PC-3 (cell line): ENCODE data around the gene HHAT.

Source experiments
- EZH2 ChIP-seq: fragments of 300-600 bp; sonication (generic); IDR thresholded peaks from one replicate; pipeline ENCODE4 v1.6.1; 2017; ENCODE audit warnings: antibody characterized with exemption, mild to moderate bottlenecking, low read length; ENCODE audit not compliant: unreplicated experiment
- TF ChIP-seq, protein P1 (sequence below): fragments of 300-600 bp; sonication (generic); conservative IDR thresholded peaks from 2 replicates; pipeline ENCODE4 v1.5.1; 2017; ENCODE audit warnings: antibody characterized with exemption, low read depth, mild to moderate bottlenecking, low read length

DNA sequence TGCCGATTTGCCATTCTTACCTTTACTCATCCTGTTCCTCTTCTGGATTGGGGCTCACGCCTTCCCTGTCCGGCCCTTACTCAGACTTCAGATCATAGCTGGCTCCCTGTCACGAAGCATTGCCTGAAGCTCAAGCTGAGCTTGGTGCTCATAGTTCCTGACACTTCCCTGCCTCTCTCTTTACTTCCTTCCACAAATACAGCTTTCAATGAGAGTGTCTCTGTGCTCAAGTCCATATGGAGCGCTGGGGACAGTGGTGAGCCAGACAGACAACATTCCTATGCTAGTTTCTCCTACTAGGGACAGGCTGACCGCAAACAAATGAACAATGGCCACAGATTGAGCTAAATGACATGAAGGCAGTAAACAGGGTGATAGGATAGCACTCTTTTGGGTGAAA, 38.1 kb downstream of the HHAT start:
- TF ChIP-seq, protein P1, sequence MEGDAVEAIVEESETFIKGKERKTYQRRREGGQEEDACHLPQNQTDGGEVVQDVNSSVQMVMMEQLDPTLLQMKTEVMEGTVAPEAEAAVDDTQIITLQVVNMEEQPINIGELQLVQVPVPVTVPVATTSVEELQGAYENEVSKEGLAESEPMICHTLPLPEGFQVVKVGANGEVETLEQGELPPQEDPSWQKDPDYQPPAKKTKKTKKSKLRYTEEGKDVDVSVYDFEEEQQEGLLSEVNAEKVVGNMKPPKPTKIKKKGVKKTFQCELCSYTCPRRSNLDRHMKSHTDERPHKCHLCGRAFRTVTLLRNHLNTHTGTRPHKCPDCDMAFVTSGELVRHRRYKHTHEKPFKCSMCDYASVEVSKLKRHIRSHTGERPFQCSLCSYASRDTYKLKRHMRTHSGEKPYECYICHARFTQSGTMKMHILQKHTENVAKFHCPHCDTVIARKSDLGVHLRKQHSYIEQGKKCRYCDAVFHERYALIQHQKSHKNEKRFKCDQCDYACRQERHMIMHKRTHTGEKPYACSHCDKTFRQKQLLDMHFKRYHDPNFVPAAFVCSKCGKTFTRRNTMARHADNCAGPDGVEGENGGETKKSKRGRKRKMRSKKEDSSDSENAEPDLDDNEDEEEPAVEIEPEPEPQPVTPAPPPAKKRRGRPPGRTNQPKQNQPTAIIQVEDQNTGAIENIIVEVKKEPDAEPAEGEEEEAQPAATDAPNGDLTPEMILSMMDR, result no peak
- TF ChIP-seq EZH2, result no peak
